Measurements from ENCODE around the gene FAM234A. TPM values are rescaled to one million over a fixed set of nuclear protein-coding genes. Genes with fewer than 3 reads are reported as not detected.

Gene FAM234A
- total RNA-seq, 1 experiment from 2014 or later, result 94.9 TPM

DNA sequence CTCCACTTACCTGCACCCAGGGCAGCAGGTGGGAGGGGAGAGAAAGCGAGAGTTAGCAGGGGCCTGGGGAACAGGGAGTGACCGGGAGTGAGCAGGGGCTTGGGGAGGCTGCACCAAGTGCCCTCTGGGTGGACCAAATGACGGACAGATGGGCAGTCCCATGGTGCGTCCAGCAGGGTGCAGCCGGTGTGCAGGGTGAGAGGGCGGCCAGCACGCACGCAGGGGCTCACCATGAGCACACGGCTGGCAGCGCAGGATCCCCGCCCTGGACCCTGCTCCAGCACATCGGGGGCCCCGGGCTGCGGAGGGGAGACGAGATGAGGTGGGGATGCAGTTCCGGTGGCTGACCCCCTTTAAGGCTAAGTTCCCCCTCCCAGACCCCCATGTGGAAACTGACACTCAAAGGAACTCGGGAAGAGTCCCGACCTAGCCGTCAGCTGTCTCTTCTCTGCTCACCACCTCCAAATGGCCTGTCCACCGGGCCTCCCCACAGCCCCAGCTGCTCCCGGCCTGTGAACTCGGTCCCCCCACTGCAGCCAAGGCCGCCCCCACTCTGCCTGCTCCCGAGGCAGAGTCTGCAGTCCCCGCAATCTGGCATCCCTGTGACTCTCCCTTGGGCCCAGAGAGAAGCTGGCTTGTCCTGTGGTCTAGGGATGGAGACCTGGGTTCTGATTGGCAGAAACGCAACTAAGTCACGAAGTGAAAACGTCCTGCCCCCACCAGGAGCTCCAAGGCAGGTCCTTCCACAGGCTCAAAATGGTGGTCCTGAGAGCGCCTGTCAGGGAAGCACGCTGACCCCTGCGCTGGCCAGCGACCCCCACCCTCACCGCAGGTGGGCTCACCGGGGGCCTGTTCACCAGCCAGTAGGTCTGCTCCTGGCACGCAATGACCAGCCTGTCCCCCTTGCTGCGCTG is 38.3 kb downstream of the FAM234A start:
- Histone ChIP-seq H3K79me2 (ENCODE audit: insufficient read depth, low read length) (no peaks in the 10 kb centered on the region), H2BK20ac (ENCODE audit: low read depth, low read length, poor library complexity, severe bottlenecking) (no peak overlapping the region), H4K5ac (ENCODE audit: insufficient read length, low read depth, low read length) (no peak overlapping the region), H3K23ac (ENCODE audit: insufficient read length, low read depth, low read length) (no peak overlapping the region), H3K18ac (ENCODE audit: insufficient read length, low read depth, low read length) (no peak overlapping the region), H3T11ph (ENCODE audit: low read length) (no peak overlapping the region), H2AK5ac (ENCODE audit: insufficient read length, low read length) (no peak overlapping the region), H3K14ac (ENCODE audit: insufficient read depth, low read length) (no peak overlapping the region), H2AFZ (ENCODE audit: low read length) (no peak overlapping the region), H3K23me2 (ENCODE audit: insufficient read length, low read depth, low read length, poor library complexity, severe bottlenecking) (peaks cover 5% of the 10 kb centered on the region), H3K4ac (ENCODE audit: low read depth, low read length) (no peak overlapping the region), H2BK12ac (ENCODE audit: insufficient read length, low read depth, low read length) (no peak overlapping the region), H4K8ac (replicated peaks; ENCODE audit: insufficient read length, low read depth, low read length) (no peak overlapping the region), H3K9ac (ENCODE audit: extremely low read depth, insufficient read length, low read length) (no peak overlapping the region), H2BK15ac (ENCODE audit: low read depth, low read length) (no peak overlapping the region), H2BK5ac (ENCODE audit: insufficient read length, low read length) (no peak overlapping the region), H4K91ac (ENCODE audit: insufficient read length, low read depth, low read length) (no peak overlapping the region), H3K27me3 (ENCODE audit: insufficient read depth, low read length) (peaks cover 3% of the 10 kb centered on the region; the same call in 1 of the 2 replicates), H3K4me2 (ENCODE audit: insufficient read depth, insufficient read length, low read length) (no peak overlapping the region), H3K9me3 (ENCODE audit: control insufficient read depth, low read depth, low read length) (no peaks in the 10 kb centered on the region), H3K56ac (ENCODE audit: insufficient read length, low read depth, low read length) (no peak overlapping the region), H2BK120ac (ENCODE audit: low read depth, low read length, poor library complexity, severe bottlenecking) (no peak overlapping the region), H3K79me1 (ENCODE audit: insufficient read depth, low read depth, low read length, poor library complexity, severe bottlenecking) (no peaks in the 10 kb centered on the region), H4K20me1 (ENCODE audit: control insufficient read depth, insufficient read depth, insufficient read length) (no peaks in the 10 kb centered on the region), H3K4me1 (ENCODE audit: insufficient read depth, low read length) (no peaks in the 10 kb centered on the region), H3K27ac (ENCODE audit: insufficient read length, low read depth, low read length) (no peak overlapping the region)
- DNase-seq, result no peak
- Mint-ChIP-seq H3K27me3 (ENCODE audit: low read depth) (peaks cover 31% of the 10 kb centered on the region), H3K4me1 (peaks cover 0 to 7% of the 10 kb centered on the region in 2 experiments; a peak in 2 of 4 replicates), H3K36me3 (ENCODE audit: insufficient read depth in 1 of 3, low read depth in 3 of 3) (no peaks in the 10 kb centered on the region), H3K9me3 (no peaks in the 10 kb centered on the region; a peak in 1 of 5 replicates), H3K4me3 (no peak overlapping the region), H3K27ac (no peak overlapping the region; a peak in 1 of 7 replicates)
- TF ChIP-seq CTCF (conservative IDR thresholded peaks at IDR 0.05), result no peak
- WGBS (ENCODE audit: extremely low coverage, insufficient read length, low lambda C conversion rate), result no CpG with 5 or more reads among the region's 36 CpGs

Data from H9 (cell line).